H1 (cell line): ENCODE results near the gene EIF2B1. TPM values are rescaled to one million over a fixed set of nuclear protein-coding genes. Genes with fewer than 3 reads are reported as not detected.

Experiments
- TBP ChIP-seq: IDR thresholded peaks from 2 replicates; pipeline ENCODE4 v1.6.1; 2011; ENCODE audit warnings: low read depth, low read length, improper control_type of control experiment
- TEAD4 ChIP-seq: IDR thresholded peaks from 2 replicates; pipeline ENCODE4 v1.6.1; 2012; ENCODE audit warnings: low read depth, low read length, inconsistent platforms, mixed read lengths
- polyA plus RNA-seq, 7 experiments: library from polyadenylated mRNA; depleted of rRNA in 3 of 7; stranded (reverse) in 5 of 7; unstranded in 2 of 7; fragments of >200 nt in 5 of 7; fragments of 200-250 nt in 2 of 7; gene quantifications; 1 replicate in 5 of 7; 2 replicates in 1 of 7; 4 replicates in 1 of 7; pipeline versions ENCODE4 v1.2.1 to v1.2.3, GENCODE V29; 2011 to 2013; ENCODE audit warnings: missing spikeins in 2 of 7, mixed read lengths in 2 of 7
- total RNA-seq: library from RNA; stranded (reverse); fragmentation: NEBNext Ultra II Directional; extraction: Animal tissue kit (Norgen Biotek cat#: 25700); gene quantifications from 2 replicates; pipeline ENCODE4 v1.2.1, GENCODE V29; 2021

EIF2B1 gene
- total and polyA plus RNA-seq, 2 of the 8 experiments (the other 6 are each of a cell fraction or from before 2014, with no cell fraction given): 24.9 to 49.9 TPM

- TF ChIP-seq TBP: no peak
- no peak for TF ChIP-seq TEAD4
Measured at GRCh38 chr12:123572391-123572790, 61.1 kb downstream of the EIF2B1 start (continued).
